Stimulated activated CD8-positive, alpha-beta memory T cell treated with anti-CD3 and anti-CD28 coated beads, Interleukin-2, amount 100 ng/mL, for 48 hours (primary cell): ENCODE measurements around the gene OR4C15.

Experiments used
- DNase-seq, 2 donors: peaks; one replicate each; pipeline ENCODE4 v3.0.0-alpha.2; 2020; ENCODE audit warnings: low read depth in 2 of 2

OR4C15 gene

GRCh38 chr11:55554169-55554568 lies at the start of gene OR4C15:
TSS of gene OR4C15 (plus strand) at chr11:55554469. CDS start at chr11:55554469, 0 bp downstream.
- DNase-seq: no peak

GRCh38 chr11:55571828-55572227 lies 17.6 kb downstream of the OR4C15 start, which contains the start of gene OR4C16:
TSS of gene OR4C16 (plus strand) at chr11:55572128. CDS start at chr11:55572128, 0 bp downstream.
- no peak for DNase-seq

- no peak for DNase-seq
Measured at GRCh38 chr11:55572548-55572947, 18.3 kb downstream of the OR4C15 start.
